Activated T-cell treated with anti-CD3 and anti-CD28 coated beads, Interleukin-2, amount 50 U/mL, for 48 hours (primary cell): ENCODE data around the gene AP1AR.

Source experiments
- DNase-seq, 2 experiments: peaks; one replicate each; pipeline ENCODE4 v3.0.0-alpha.2; 2020

The AP1AR gene

GRCh38 chr4:112312610-112313239, 81.1 kb downstream of the AP1AR start:
- no peak for DNase-seq

- DNase-seq, result no peak
Observed at GRCh38 chr4:112315446-112315845, 83.9 kb downstream of the AP1AR start.

- DNase-seq, result no peak
Observed at GRCh38 chr4:112316360-112316759, 84.8 kb downstream of the AP1AR start.

- DNase-seq, result no peak
Observed at GRCh38 chr4:112318239-112319142, 86.9 kb downstream of the AP1AR start.
